Measurements from ENCODE around the gene ZNF248. TPM values are rescaled to one million over a fixed set of nuclear protein-coding genes. Genes with fewer than 3 reads are reported as not detected.

ZNF248 gene
- total RNA-seq, 1 experiment from 2014 or later = 17.6 TPM

- H3K4me1 ChIP-seq = no peaks in the 10 kb centered on the region
- no peaks in the 10 kb centered on the region for H3K4me1 Mint-ChIP-seq (ENCODE audit: low read depth, unreplicated experiment)
- no peaks in the 10 kb centered on the region for H3K9me3 ChIP-seq
- intact Hi-C loops (cut with micrococcal nuclease; ENCODE audit: unreplicated experiment) = no loop called here
- no peaks in the 10 kb centered on the region for H3K36me3 Mint-ChIP-seq (ENCODE audit: insufficient read depth, unreplicated experiment)
- H3K36me3 ChIP-seq (ENCODE audit: control insufficient read depth, insufficient read depth, low read length) = no peaks in the 10 kb centered on the region
- no peak overlapping the region for H3K4me3 ChIP-seq (ENCODE audit: low read depth, low read length)
- H3K4me3 Mint-ChIP-seq (ENCODE audit: unreplicated experiment) = no peak overlapping the region
- H3K27me3 ChIP-seq (replicated peaks; ENCODE audit: control insufficient read depth, insufficient read depth, low read length) = no peaks in the 10 kb centered on the region
- ChIA-PET CTCF (no interaction called here), POLR2A (no interaction called here)
- no TSS peak for BruUV-seq (replicated peaks)
- H3K9me3 Mint-ChIP-seq (ENCODE audit: unreplicated experiment) = peaks cover 11% of the 10 kb centered on the region
- no peak for TF ChIP-seq CTCF (IDR thresholded peaks at IDR 0.05; ENCODE audit: insufficient read depth in 1 of 2, low read depth in 1 of 2, low read length in 1 of 2, severe bottlenecking in 1 of 2, unreplicated experiment in 1 of 2)
- no peak for DNase-seq
- no peaks in the 10 kb centered on the region for H3K27me3 Mint-ChIP-seq (ENCODE audit: insufficient read depth, unreplicated experiment)
- no peak overlapping the region for H3K27ac Mint-ChIP-seq (ENCODE audit: unreplicated experiment)
Observed at GRCh38 chr10:37748170-37748569, 109.2 kb downstream of the ZNF248 start.

GRCh38 chr10:37747081-37747480 is 110.3 kb downstream of the ZNF248 start:
- CTCF ChIA-PET = no interaction called here
- peaks cover 11% of the 10 kb centered on the region for H3K9me3 Mint-ChIP-seq (ENCODE audit: unreplicated experiment)
- no peak for TF ChIP-seq CTCF (IDR thresholded peaks at IDR 0.05; ENCODE audit: insufficient read depth in 1 of 2, low read depth in 1 of 2, low read length in 1 of 2, severe bottlenecking in 1 of 2, unreplicated experiment in 1 of 2)
- no peak for DNase-seq
- no peaks in the 10 kb centered on the region for H3K9me3 ChIP-seq
- H3K36me3 ChIP-seq (ENCODE audit: control insufficient read depth, insufficient read depth, low read length) = no peaks in the 10 kb centered on the region
- POLR2A ChIA-PET = no interaction called here
- intact Hi-C loops (cut with micrococcal nuclease; ENCODE audit: unreplicated experiment) = no loop called here
- H3K36me3 Mint-ChIP-seq (ENCODE audit: insufficient read depth, unreplicated experiment) = no peaks in the 10 kb centered on the region
- no peaks in the 10 kb centered on the region for H3K27me3 Mint-ChIP-seq (ENCODE audit: insufficient read depth, unreplicated experiment)
- no TSS peak for BruUV-seq (replicated peaks)
- H3K27me3 ChIP-seq (replicated peaks; ENCODE audit: control insufficient read depth, insufficient read depth, low read length) = no peaks in the 10 kb centered on the region
- H3K4me1 ChIP-seq = no peaks in the 10 kb centered on the region
- no peak overlapping the region for H3K4me3 Mint-ChIP-seq (ENCODE audit: unreplicated experiment)
- H3K27ac Mint-ChIP-seq (ENCODE audit: unreplicated experiment) = no peak overlapping the region
- H3K4me1 Mint-ChIP-seq (ENCODE audit: low read depth, unreplicated experiment) = no peaks in the 10 kb centered on the region
- H3K4me3 ChIP-seq (ENCODE audit: low read depth, low read length) = no peak overlapping the region

GRCh38 chr10:37741831-37742230 is 115.6 kb downstream of the ZNF248 start:
- ChIA-PET POLR2A (no interaction called here), CTCF (interaction anchor here (1.5 kb wide), 1 partner anchor 13 kb away, joined by 5 read pairs; no protein-coding TSS in a partner anchor)
- Histone ChIP-seq H3K4me3 (ENCODE audit: low read depth, low read length) (no peak overlapping the region), H3K9me3 (peaks cover 10% of the 10 kb centered on the region), H3K36me3 (ENCODE audit: control insufficient read depth, insufficient read depth, low read length) (no peaks in the 10 kb centered on the region), H3K27me3 (replicated peaks; ENCODE audit: control insufficient read depth, insufficient read depth, low read length) (no peaks in the 10 kb centered on the region), H3K4me1 (no peaks in the 10 kb centered on the region)
- no peak for TF ChIP-seq CTCF (IDR thresholded peaks at IDR 0.05; ENCODE audit: insufficient read depth in 1 of 2, low read depth in 1 of 2, low read length in 1 of 2, severe bottlenecking in 1 of 2, unreplicated experiment in 1 of 2)
- no peak overlapping the region for H3K27ac Mint-ChIP-seq (ENCODE audit: unreplicated experiment)
- no peak overlapping the region for H3K4me3 Mint-ChIP-seq (ENCODE audit: unreplicated experiment)
- peaks cover 7% of the 10 kb centered on the region for H3K9me3 Mint-ChIP-seq (ENCODE audit: unreplicated experiment)
- BruUV-seq (replicated peaks) = no TSS peak
- intact Hi-C loops (cut with micrococcal nuclease; ENCODE audit: unreplicated experiment) = no loop called here
- H3K4me1 Mint-ChIP-seq (ENCODE audit: low read depth, unreplicated experiment) = no peaks in the 10 kb centered on the region
- no peaks in the 10 kb centered on the region for H3K36me3 Mint-ChIP-seq (ENCODE audit: insufficient read depth, unreplicated experiment)
- no peaks in the 10 kb centered on the region for H3K27me3 Mint-ChIP-seq (ENCODE audit: insufficient read depth, unreplicated experiment)
- no peak for DNase-seq

Measured in Caco-2 (cell line).